Measurements from ENCODE around the gene GNAO1. TPM values are rescaled to one million over a fixed set of nuclear protein-coding genes. Genes with fewer than 3 reads are reported as not detected.

Gene GNAO1
- total RNA-seq, 1 donor from 2014 or later, result 1.9 TPM

DNA sequence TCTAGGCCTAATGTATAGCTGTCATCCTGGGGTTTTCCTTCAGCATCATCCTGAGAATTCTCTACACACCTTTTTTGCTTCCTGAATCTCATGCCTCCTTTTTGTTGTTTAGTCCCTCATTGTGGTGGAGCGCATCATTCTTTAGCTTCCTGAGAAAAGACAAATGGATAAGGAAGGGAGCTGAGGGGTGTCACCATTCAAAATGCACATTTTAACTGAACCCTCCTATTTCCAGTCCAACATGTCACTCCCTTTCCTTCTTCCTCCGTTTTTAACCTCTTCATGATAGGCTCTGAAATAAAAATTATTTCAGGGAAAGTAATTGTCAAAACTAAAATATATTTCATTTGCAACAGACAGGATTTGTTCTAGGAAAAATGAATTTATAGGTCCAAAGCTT is 39.7 kb upstream of the GNAO1 start:
- H3K4me3 Mint-ChIP-seq, result no peak overlapping the region
- Histone ChIP-seq H3K27me3 (no peaks in the 10 kb centered on the region), H3K27ac (no peak overlapping the region), H3K79me2 (ENCODE audit: low read depth) (no peaks in the 10 kb centered on the region), H3F3A (ENCODE audit: low read depth) (no peaks in the 10 kb centered on the region), H3K36me3 (no peaks in the 10 kb centered on the region), H3K4me3 (no peak overlapping the region), H2AFZ (replicated peaks) (no peak overlapping the region), H3K9me3 (ENCODE audit: low read depth) (no peaks in the 10 kb centered on the region), H3K4me2 (no peak overlapping the region), H3K9ac (no peak overlapping the region), H4K20me1 (ENCODE audit: low read depth) (no peaks in the 10 kb centered on the region), H3K4me1 (no peaks in the 10 kb centered on the region)
- H3K36me3 Mint-ChIP-seq, result peaks cover 2% of the 10 kb centered on the region
- H3K27me3 Mint-ChIP-seq (ENCODE audit: insufficient read depth, low read depth), result peaks cover 3% of the 10 kb centered on the region
- TF ChIP-seq, protein P1, sequence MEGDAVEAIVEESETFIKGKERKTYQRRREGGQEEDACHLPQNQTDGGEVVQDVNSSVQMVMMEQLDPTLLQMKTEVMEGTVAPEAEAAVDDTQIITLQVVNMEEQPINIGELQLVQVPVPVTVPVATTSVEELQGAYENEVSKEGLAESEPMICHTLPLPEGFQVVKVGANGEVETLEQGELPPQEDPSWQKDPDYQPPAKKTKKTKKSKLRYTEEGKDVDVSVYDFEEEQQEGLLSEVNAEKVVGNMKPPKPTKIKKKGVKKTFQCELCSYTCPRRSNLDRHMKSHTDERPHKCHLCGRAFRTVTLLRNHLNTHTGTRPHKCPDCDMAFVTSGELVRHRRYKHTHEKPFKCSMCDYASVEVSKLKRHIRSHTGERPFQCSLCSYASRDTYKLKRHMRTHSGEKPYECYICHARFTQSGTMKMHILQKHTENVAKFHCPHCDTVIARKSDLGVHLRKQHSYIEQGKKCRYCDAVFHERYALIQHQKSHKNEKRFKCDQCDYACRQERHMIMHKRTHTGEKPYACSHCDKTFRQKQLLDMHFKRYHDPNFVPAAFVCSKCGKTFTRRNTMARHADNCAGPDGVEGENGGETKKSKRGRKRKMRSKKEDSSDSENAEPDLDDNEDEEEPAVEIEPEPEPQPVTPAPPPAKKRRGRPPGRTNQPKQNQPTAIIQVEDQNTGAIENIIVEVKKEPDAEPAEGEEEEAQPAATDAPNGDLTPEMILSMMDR (IDR thresholded peaks at IDR 0.05), result no peak
- no peak for TF ChIP-seq EZH2 (IDR thresholded peaks at IDR 0.05)
- no peak for TF ChIP-seq EZH2phosphoT487 (IDR thresholded peaks at IDR 0.05)
- H3K4me1 Mint-ChIP-seq, result no peaks in the 10 kb centered on the region
- DNase-seq (ENCODE audit: low spot score), result no peak
- H3K9me3 Mint-ChIP-seq, result peaks cover 8% of the 10 kb centered on the region
- no peak overlapping the region for H3K27ac Mint-ChIP-seq

GRCh38 chr16:56161658-56162057 is 29.6 kb upstream of the GNAO1 start:
- H3K9ac ChIP-seq, result no peak overlapping the region
- H3K27me3 ChIP-seq, result no peaks in the 10 kb centered on the region
- no peak overlapping the region for H3K4me3 Mint-ChIP-seq
- H3K4me1 ChIP-seq, result no peaks in the 10 kb centered on the region
- no peaks in the 10 kb centered on the region for H3K36me3 ChIP-seq
- no peaks in the 10 kb centered on the region for H3K27me3 Mint-ChIP-seq (ENCODE audit: insufficient read depth, low read depth)
- no peak overlapping the region for H3K4me2 ChIP-seq
- H3K27ac Mint-ChIP-seq, result no peak overlapping the region
- no peaks in the 10 kb centered on the region for H3F3A ChIP-seq (ENCODE audit: low read depth)
- H3K36me3 Mint-ChIP-seq, result no peaks in the 10 kb centered on the region
- H4K20me1 ChIP-seq (ENCODE audit: low read depth), result no peaks in the 10 kb centered on the region
- no peak overlapping the region for H2AFZ ChIP-seq (replicated peaks)
- H3K9me3 Mint-ChIP-seq, result no peaks in the 10 kb centered on the region
- no peak for DNase-seq (ENCODE audit: low spot score)
- no peaks in the 10 kb centered on the region for H3K79me2 ChIP-seq (ENCODE audit: low read depth)
- H3K27ac ChIP-seq, result no peak overlapping the region
- H3K4me3 ChIP-seq, result no peak overlapping the region
- H3K4me1 Mint-ChIP-seq, result no peaks in the 10 kb centered on the region
- no peaks in the 10 kb centered on the region for H3K9me3 ChIP-seq (ENCODE audit: low read depth)
- TF ChIP-seq EZH2 (IDR thresholded peaks at IDR 0.05), result no peak
- TF ChIP-seq EZH2phosphoT487 (IDR thresholded peaks at IDR 0.05), result no peak
- TF ChIP-seq, protein P1 (IDR thresholded peaks at IDR 0.05), result no peak

DNA sequence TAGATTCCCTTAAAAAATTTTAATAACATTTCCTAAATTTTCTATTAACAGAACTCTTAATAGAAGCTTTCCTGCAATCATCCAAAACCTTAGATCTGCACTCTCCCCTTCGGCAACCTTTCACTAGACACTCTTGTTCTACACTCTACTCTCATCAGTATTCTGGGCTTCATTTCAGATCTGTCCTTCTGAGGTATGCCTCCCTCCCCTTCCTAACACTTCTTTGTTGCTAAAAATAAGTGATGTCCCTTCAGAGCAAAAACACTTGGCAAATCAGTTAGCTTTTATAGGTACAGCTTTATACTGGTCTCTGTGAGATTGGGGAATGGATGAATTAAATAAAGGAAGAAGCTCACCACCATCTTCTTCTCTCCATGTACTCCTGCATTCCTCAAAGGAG is 28.2 kb upstream of the GNAO1 start:
- H3K27me3 Mint-ChIP-seq (ENCODE audit: insufficient read depth, low read depth), result no peaks in the 10 kb centered on the region
- H3K4me3 ChIP-seq, result no peak overlapping the region
- no peaks in the 10 kb centered on the region for H3K27me3 ChIP-seq
- DNase-seq (ENCODE audit: low spot score), result no peak
- H4K20me1 ChIP-seq (ENCODE audit: low read depth), result no peaks in the 10 kb centered on the region
- no peaks in the 10 kb centered on the region for H3F3A ChIP-seq (ENCODE audit: low read depth)
- H3K36me3 ChIP-seq, result no peaks in the 10 kb centered on the region
- no peaks in the 10 kb centered on the region for H3K79me2 ChIP-seq (ENCODE audit: low read depth)
- H3K9me3 Mint-ChIP-seq, result no peaks in the 10 kb centered on the region
- H2AFZ ChIP-seq (replicated peaks), result no peak overlapping the region
- no peak overlapping the region for H3K9ac ChIP-seq
- H3K9me3 ChIP-seq (ENCODE audit: low read depth), result no peaks in the 10 kb centered on the region
- no peak overlapping the region for H3K27ac ChIP-seq
- H3K4me3 Mint-ChIP-seq, result no peak overlapping the region
- no peaks in the 10 kb centered on the region for H3K36me3 Mint-ChIP-seq
- H3K4me1 ChIP-seq, result no peaks in the 10 kb centered on the region
- TF ChIP-seq EZH2phosphoT487 (IDR thresholded peaks at IDR 0.05) (no peak), EZH2 (IDR thresholded peaks at IDR 0.05) (no peak)
- TF ChIP-seq, protein P1 (IDR thresholded peaks at IDR 0.05), result no peak
- no peak overlapping the region for H3K4me2 ChIP-seq
- no peaks in the 10 kb centered on the region for H3K4me1 Mint-ChIP-seq
- H3K27ac Mint-ChIP-seq, result no peak overlapping the region

Measured in neural progenitor cell (in vitro differentiated cells).